A549 (cell line): ENCODE data around the gene HOXA7.

Source experiments
- CTCF ChIP-seq: fragments of >200 bp; sonication (Bioruptor Twin); formaldehyde crosslinking; IDR thresholded peaks from 3 replicates; pipeline ENCODE4 v1.5.1; 2016
- TP53 ChIP-seq: fragments of 250-450 bp; sonication (Bioruptor Pico); IDR thresholded peaks from 2 replicates; pipeline ENCODE4 v1.5.0; 2021; ENCODE audit warnings: mild to moderate bottlenecking, moderate library complexity

- TF ChIP-seq TP53 (CRISPR knock-in tag), result no peak
- TF ChIP-seq CTCF, result no peak
Measured at GRCh38 chr7:27133409-27134231, 22.9 kb downstream of the HOXA7 start.
